Calu3 (cell line): ENCODE data around the gene PNMA6E. TPM values are rescaled to one million over a fixed set of nuclear protein-coding genes. Genes with fewer than 3 reads are reported as not detected.

Experiments
- BruUV-seq: library from RNA; stranded (reverse); fragments of 400-500 nt; replicated peaks from 2 replicates; lab custom pipeline; 2021; lab: Mats Ljungman, UMichigan
- CTCF ChIA-PET: fragments of 300-600 bp; sonication (Branson Sonifier 250); formaldehyde crosslinking; loops from one replicate; lab custom pipeline; 2022; ENCODE audit warnings: antibody characterized with exemption; lab: Charles Lee
- DNase-seq: peaks from one replicate; pipeline ENCODE4 v3.0.0; 2022
- H3K27ac Mint-ChIP-seq: one replicate; pipeline ENCODE4 v1.8.0; 2022; ENCODE audit warnings: mixed read lengths; ENCODE audit not compliant: unreplicated experiment
- H3K27me3 Mint-ChIP-seq: one replicate; pipeline ENCODE4 v1.8.0; 2022; ENCODE audit warnings: mixed read lengths; ENCODE audit not compliant: unreplicated experiment
- H3K36me3 Mint-ChIP-seq: one replicate; pipeline ENCODE4 v1.8.0; 2022; ENCODE audit warnings: mild to moderate bottlenecking, moderate library complexity, mixed read lengths; ENCODE audit not compliant: insufficient read depth, unreplicated experiment
- H3K4me1 Mint-ChIP-seq: one replicate; pipeline ENCODE4 v1.8.0; 2022; ENCODE audit warnings: mild to moderate bottlenecking, low read depth, mixed read lengths; ENCODE audit not compliant: unreplicated experiment
- H3K4me3 Mint-ChIP-seq: one replicate; pipeline ENCODE4 v1.8.0; 2022; ENCODE audit warnings: mild to moderate bottlenecking, low read depth, moderate library complexity, mixed read lengths; ENCODE audit not compliant: unreplicated experiment
- H3K9me3 Mint-ChIP-seq: one replicate; pipeline ENCODE4 v1.8.0; 2022; ENCODE audit warnings: low read depth, mixed read lengths; ENCODE audit not compliant: unreplicated experiment
- intact Hi-C: fragments of 100-400 bp; cut with micrococcal nuclease; formaldehyde crosslinking; loops from one replicate; pipeline ENCODE4 v1.10.0; 2022; ENCODE audit not compliant: unreplicated experiment
- total RNA-seq: library from RNA; stranded (reverse); gene quantifications from 2 replicates; pipeline ENCODE4 v1.2.3, GENCODE V29; 2022
- TF ChIP-seq, protein P1 (sequence below): fragments of 200-600 bp; IDR thresholded peaks from one replicate; pipeline ENCODE4 v1.8.0; 2022; ENCODE audit warnings: antibody characterized with exemption; ENCODE audit not compliant: unreplicated experiment

Gene PNMA6E
- total RNA-seq, 1 experiment from 2014 or later: not detected

DNA sequence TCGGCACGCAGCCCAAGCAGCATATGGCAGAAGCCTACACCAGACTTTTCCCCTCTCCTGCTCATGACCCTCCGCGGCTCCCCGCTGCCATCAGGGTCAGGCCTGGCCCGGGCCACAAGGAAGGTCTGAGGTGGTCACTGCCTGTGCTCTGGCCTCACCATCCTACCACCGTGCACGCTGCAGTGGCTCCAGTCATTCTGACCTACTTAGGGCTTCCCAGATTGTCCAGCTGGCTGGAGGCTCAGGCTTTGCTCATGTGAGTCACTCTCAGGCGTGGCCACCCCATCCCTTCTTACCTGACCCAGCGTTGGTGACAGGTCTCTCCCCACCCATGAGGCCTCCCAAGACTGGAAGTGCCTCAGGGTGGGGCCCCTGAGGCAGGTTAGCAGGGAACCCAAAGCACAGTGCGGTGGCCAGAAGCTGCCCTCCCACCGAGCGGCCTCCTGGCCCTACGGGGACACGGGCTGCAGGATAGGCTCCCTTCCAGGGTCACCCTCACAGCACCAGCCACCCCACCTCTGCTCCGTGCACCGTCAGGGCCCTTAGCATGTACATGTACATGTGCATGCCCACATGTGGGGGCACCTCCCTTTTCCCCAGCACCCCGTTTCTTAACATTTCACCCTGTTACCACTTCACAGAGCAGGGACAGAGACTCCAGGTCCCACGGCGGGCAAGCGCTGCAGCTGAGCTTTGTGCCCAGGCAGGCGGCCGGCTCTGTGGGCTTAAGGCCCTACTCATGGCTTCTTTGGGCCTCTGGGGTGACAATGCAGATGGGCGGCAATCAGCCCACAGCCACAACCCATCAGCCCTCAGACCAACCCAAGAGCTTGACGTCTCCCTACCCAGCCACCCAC lies 42.6 kb upstream of the PNMA6E start:
- Mint-ChIP-seq H3K4me1 (no peaks in the 10 kb centered on the region), H3K36me3 (peaks cover 13% of the 10 kb centered on the region), H3K4me3 (no peak overlapping the region), H3K27me3 (peaks cover 19% of the 10 kb centered on the region), H3K9me3 (no peaks in the 10 kb centered on the region), H3K27ac (no peak overlapping the region)
- BruUV-seq: no TSS peak
- TF ChIP-seq, protein P1, sequence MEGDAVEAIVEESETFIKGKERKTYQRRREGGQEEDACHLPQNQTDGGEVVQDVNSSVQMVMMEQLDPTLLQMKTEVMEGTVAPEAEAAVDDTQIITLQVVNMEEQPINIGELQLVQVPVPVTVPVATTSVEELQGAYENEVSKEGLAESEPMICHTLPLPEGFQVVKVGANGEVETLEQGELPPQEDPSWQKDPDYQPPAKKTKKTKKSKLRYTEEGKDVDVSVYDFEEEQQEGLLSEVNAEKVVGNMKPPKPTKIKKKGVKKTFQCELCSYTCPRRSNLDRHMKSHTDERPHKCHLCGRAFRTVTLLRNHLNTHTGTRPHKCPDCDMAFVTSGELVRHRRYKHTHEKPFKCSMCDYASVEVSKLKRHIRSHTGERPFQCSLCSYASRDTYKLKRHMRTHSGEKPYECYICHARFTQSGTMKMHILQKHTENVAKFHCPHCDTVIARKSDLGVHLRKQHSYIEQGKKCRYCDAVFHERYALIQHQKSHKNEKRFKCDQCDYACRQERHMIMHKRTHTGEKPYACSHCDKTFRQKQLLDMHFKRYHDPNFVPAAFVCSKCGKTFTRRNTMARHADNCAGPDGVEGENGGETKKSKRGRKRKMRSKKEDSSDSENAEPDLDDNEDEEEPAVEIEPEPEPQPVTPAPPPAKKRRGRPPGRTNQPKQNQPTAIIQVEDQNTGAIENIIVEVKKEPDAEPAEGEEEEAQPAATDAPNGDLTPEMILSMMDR: no peak
- CTCF ChIA-PET: interaction anchor here (0.7 kb wide), 1 partner anchor 447 kb away, joined by 4 read pairs; no protein-coding TSS in a partner anchor
- peak; percentile 17 for DNase-seq
- intact Hi-C loops: no loop called here

DNA sequence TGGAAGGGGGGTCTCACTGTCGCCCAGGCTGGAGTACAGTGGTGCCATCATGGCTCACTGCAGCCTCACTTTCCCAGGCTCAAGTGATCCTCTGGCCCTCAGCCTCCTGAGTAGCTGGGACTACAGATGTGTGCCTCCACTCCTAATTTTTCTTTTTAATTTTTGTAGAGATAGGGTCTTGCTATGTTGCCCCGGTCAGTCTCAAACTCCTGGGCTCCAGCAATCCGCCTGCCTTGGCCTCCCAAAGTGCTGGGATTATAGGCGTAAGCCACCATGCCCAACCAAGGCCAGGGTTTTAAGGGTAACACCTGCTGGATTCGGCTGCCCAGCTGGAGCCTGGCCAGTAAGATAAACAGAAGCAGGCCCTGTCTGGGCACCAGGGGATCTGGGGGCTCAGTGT lies 41.3 kb upstream of the PNMA6E start:
- peaks cover 13% of the 10 kb centered on the region for H3K36me3 Mint-ChIP-seq
- H3K27ac Mint-ChIP-seq: no peak overlapping the region
- DNase-seq: no peak
- peaks cover 28% of the 10 kb centered on the region for H3K27me3 Mint-ChIP-seq
- no TSS peak for BruUV-seq
- TF ChIP-seq, protein P1: no peak
- intact Hi-C loops: no loop called here
- H3K4me3 Mint-ChIP-seq: no peak overlapping the region
- H3K4me1 Mint-ChIP-seq: no peaks in the 10 kb centered on the region
- CTCF ChIA-PET: no interaction called here
- H3K9me3 Mint-ChIP-seq: no peaks in the 10 kb centered on the region

DNA sequence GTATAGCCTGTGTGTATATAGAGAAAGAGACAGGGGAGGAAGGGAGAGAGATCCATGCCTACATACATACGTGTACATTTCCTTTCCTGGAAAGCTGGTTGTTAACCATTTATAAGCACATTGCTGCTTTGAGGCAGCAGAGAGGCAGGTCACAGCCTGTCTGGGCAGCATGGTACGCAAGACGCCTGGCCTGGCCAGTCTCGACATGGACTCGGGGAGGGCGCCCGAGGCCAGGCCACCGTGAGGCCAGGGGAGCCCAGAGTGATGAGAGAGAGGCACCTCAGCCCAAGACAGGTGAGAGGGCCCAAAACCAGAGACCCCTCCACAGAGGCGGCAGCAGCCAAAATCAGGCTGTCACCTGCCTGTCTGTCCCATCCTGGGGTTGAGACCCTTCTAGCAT lies 40.8 kb upstream of the PNMA6E start:
- no peak for DNase-seq
- CTCF ChIA-PET: no interaction called here
- H3K9me3 Mint-ChIP-seq: no peaks in the 10 kb centered on the region

DNA sequence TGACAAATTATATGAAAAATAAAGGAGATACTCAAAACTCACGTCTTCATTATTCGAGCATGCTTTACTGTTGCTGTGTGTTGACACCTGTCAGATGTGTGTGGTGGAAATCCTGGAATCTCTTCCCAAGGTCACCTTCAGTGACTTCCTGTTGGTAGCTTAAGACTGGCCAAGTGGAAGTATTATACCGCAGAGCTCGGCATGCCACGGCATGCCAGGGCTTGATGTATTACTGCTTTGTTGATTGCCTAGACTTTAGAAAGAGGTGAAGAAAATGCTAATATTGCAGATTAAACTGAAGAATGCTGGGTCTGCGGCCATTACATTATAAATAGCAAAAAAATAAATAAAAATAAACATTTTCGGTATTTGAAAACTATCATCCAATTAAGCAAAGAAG lies 40.1 kb upstream of the PNMA6E start:
- no TSS peak for BruUV-seq
- peaks cover 13% of the 10 kb centered on the region for H3K36me3 Mint-ChIP-seq
- TF ChIP-seq, protein P1: no peak
- intact Hi-C loops: no loop called here
- peaks cover 40% of the 10 kb centered on the region for H3K27me3 Mint-ChIP-seq
- no peaks in the 10 kb centered on the region for H3K4me1 Mint-ChIP-seq
- CTCF ChIA-PET: interaction anchor here (0.6 kb wide), 1 partner anchor 44 kb away, joined by 3 read pairs; no protein-coding TSS in a partner anchor
- H3K27ac Mint-ChIP-seq: no peak overlapping the region
- H3K9me3 Mint-ChIP-seq: no peaks in the 10 kb centered on the region
- no peak overlapping the region for H3K4me3 Mint-ChIP-seq
- no peak for DNase-seq

More for the DNA sequence above, 40.8 kb upstream of the PNMA6E start:
- TF ChIP-seq, protein P1: no peak
- Mint-ChIP-seq H3K36me3 (peaks cover 13% of the 10 kb centered on the region), H3K27ac (no peak overlapping the region), H3K4me3 (no peak overlapping the region), H3K4me1 (no peaks in the 10 kb centered on the region), H3K27me3 (peaks cover 33% of the 10 kb centered on the region)
- intact Hi-C loops: no loop called here
- no TSS peak for BruUV-seq
